Measurements from ENCODE around the gene RAB25.

The RAB25 gene

DNA sequence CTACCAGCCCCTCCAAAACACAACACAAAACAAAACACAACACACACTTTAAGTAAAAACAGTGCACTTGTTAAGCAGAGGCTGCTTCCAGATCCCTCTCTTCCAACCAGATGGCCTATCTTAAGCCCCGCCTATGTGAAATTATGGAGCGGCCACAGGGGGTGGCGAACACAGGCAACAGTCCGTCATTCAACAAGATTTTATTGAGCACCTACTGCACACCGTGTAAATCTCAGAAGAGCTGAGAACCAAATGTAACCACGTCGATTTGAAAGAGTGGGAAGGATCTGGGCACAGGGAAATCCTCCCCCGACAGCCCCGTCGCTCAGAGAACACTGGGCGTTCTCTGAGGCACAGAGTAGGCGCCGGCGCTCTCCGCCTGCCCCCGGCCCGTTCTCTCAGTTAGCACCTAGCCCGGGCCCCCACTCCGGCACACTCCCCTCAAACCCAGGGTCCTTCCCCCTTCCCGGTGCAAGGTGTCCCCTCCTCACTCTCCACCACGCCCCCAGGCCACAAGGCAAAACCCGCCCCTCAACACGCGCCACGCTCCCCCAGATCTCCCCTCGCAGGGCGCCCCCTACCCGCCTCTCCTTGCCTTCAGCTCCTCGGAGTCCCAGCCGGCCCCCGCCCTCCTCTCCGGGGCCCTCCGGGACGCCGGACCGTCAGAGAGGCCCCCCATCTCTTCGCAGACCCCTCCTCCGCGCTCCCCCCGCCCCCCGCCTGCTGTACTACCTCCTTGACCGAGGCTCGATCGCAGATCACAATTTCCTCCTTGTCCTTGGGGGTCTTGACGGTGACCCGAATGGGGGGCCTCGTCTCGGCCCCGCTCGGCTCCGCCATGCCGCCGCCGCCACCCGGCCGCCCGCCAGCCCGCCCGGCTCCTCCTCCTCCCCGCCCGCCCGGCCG is 7.8 kb upstream of the RAB25 start (continued):
- TF ChIP-seq, protein P1, sequence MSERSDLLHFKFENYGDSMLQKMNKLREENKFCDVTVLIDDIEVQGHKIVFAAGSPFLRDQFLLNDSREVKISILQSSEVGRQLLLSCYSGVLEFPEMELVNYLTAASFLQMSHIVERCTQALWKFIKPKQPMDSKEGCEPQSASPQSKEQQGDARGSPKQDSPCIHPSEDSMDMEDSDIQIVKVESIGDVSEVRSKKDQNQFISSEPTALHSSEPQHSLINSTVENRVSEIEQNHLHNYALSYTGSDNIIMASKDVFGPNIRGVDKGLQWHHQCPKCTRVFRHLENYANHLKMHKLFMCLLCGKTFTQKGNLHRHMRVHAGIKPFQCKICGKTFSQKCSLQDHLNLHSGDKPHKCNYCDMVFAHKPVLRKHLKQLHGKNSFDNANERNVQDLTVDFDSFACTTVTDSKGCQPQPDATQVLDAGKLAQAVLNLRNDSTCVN (tag by site-specific recombination; optimal IDR thresholded peaks at IDR 0.05) = peak; percentile 4
- TF ChIP-seq, protein P2, sequence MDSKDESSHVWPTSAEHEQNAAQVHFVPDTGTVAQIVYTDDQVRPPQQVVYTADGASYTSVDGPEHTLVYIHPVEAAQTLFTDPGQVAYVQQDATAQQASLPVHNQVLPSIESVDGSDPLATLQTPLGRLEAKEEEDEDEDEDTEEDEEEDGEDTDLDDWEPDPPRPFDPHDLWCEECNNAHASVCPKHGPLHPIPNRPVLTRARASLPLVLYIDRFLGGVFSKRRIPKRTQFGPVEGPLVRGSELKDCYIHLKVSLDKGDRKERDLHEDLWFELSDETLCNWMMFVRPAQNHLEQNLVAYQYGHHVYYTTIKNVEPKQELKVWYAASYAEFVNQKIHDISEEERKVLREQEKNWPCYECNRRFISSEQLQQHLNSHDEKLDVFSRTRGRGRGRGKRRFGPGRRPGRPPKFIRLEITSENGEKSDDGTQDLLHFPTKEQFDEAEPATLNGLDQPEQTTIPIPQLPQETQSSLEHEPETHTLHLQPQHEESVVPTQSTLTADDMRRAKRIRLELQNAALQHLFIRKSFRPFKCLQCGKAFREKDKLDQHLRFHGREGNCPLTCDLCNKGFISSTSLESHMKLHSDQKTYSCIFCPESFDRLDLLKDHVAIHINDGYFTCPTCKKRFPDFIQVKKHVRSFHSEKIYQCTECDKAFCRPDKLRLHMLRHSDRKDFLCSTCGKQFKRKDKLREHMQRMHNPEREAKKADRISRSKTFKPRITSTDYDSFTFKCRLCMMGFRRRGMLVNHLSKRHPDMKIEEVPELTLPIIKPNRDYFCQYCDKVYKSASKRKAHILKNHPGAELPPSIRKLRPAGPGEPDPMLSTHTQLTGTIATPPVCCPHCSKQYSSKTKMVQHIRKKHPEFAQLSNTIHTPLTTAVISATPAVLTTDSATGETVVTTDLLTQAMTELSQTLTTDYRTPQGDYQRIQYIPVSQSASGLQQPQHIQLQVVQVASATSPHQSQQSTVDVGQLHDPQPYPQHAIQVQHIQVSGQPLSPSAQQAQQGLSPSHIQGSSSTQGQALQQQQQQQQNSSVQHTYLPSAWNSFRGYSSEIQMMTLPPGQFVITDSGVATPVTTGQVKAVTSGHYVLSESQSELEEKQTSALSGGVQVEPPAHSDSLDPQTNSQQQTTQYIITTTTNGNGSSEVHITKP (tag by site-specific recombination; IDR thresholded peaks at IDR 0.05) = peak; percentile 68; the same call in 1 of the 2 replicates
- TF ChIP-seq ZNF701 (tag by site-specific recombination; IDR thresholded peaks at IDR 0.05) (no peak), ZNF112 (tag by site-specific recombination; IDR thresholded peaks at IDR 0.05) (no peak), ZNF837 (tag by site-specific recombination; IDR thresholded peaks at IDR 0.05) (no peak), ZNF530 (tag by site-specific recombination; IDR thresholded peaks at IDR 0.05; ENCODE audit: low read depth) (no peak), ZBTB21 (tag by site-specific recombination; IDR thresholded peaks at IDR 0.05) (0 out of 2 replicates have a peak, but pooled peaks have one; percentile 53), SCRT1 (tag by site-specific recombination; IDR thresholded peaks at IDR 0.05; ENCODE audit: borderline replicate concordance) (peak; percentile 39; the same call in 1 of the 2 replicates), SP3 (tag by site-specific recombination; IDR thresholded peaks at IDR 0.05) (peak; percentile 78), ZNF501 (tag by site-specific recombination; IDR thresholded peaks at IDR 0.05) (peak; percentile 87)
- TF ChIP-seq, protein P3, sequence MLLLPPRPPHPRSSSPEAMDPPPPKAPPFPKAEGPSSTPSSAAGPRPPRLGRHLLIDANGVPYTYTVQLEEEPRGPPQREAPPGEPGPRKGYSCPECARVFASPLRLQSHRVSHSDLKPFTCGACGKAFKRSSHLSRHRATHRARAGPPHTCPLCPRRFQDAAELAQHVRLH (tag by site-specific recombination; IDR thresholded peaks at IDR 0.05) = 0 out of 2 replicates have a peak, but pooled peaks have one; percentile 59

DNA sequence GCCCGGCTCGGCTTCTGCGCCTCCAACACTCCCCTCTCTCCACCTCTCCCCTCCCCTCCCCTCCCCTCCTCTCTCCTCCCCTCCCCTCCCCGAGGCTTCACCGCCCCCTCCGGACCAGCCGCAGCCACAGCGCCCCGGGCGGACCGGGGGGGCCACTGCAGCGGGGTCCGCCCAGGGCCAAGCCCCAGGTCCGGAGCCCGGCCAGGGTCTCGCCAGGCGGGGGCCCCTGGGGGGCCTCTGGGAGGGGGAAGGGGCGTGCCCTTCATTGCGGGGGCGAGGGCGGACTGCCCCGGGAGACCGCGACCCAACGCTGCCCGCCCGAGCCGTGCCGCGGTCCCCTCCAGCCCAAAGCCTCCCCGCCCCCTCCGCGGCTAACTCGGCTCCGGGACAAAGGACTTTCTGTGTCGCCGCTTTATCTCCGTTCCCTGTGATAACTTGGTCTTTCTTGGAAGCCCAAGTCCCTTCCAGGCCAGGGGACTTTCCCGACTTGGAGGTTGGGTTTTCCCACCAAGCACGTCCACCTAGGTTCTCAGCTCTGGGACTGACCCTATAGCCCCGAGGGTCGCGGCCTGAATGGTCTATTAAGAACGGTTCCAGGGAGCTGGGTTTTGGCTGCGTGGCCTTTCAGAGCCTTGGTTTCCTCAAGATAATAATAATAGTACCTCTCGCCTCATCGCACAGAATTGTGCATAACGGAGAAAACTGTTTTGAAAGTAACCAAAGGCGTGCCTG is 7.0 kb upstream of the RAB25 start, which contains the start of gene UBQLN4:
Gene UBQLN4, minus strand, starts transcription at position 31 of the 732 bp plus-strand sequence. CDS start 97 bp downstream, outside the sequence.
- Histone ChIP-seq H3K36me3 (ENCODE audit: control insufficient read depth in 2 of 2, insufficient read depth in 1 of 2, low read length in 2 of 2) (peaks cover 0 to 45% of the 10 kb centered on the region in 2 experiments; a peak in 2 of 3 replicates), H3K4me3 (ENCODE audit: low read depth, low read length) (peak within 1 kb of the TSS; percentile 87), H3K27ac (ENCODE audit: extremely low read depth, low read depth, low read length) (peak within 1 kb of the TSS; percentile 82), H3K4me1 (ENCODE audit: control insufficient read depth, insufficient read depth, low read length) (no peaks in the 10 kb centered on the region), H3K9me3 (ENCODE audit: control insufficient read depth, insufficient read depth, low read depth, low read length) (no peaks in the 10 kb centered on the region)
- ChIA-PET POLR2A (no interaction called here), CTCF (interaction anchor here (0.6 to 1.4 kb wide), 6 partner anchors 11 to 99 kb away, joined by 3 to 5 read pairs (median 4); no protein-coding TSS in a partner anchor)
- TF ChIP-seq ZFP69B (tag by site-specific recombination; IDR thresholded peaks at IDR 0.05) = peak; percentile 87
- TF ChIP-seq ZNF514 (tag by site-specific recombination; IDR thresholded peaks at IDR 0.05) = no peak
- no peak for TF ChIP-seq ZNF354C (tag by site-specific recombination; IDR thresholded peaks at IDR 0.05; ENCODE audit: borderline replicate concordance, low read depth)
- TF ChIP-seq ZNF174 (tag by site-specific recombination; IDR thresholded peaks at IDR 0.05) = no peak
- no peak for TF ChIP-seq ZNF155 (tag by site-specific recombination; IDR thresholded peaks at IDR 0.05)
- peak; percentile 69 for TF ChIP-seq PRDM1 (tag by site-specific recombination; IDR thresholded peaks at IDR 0.05)
- TF ChIP-seq ZNF792 (tag by site-specific recombination; IDR thresholded peaks at IDR 0.05) = peak; percentile 32; the same call in 1 of the 2 replicates
- no peak for TF ChIP-seq ZBTB20 (tag by site-specific recombination; IDR thresholded peaks at IDR 0.05)
- TF ChIP-seq OSR2 (tag by site-specific recombination; IDR thresholded peaks at IDR 0.05) = no peak
- no peak for TF ChIP-seq ZNF785 (tag by site-specific recombination; IDR thresholded peaks at IDR 0.05)
- TF ChIP-seq, protein P4, sequence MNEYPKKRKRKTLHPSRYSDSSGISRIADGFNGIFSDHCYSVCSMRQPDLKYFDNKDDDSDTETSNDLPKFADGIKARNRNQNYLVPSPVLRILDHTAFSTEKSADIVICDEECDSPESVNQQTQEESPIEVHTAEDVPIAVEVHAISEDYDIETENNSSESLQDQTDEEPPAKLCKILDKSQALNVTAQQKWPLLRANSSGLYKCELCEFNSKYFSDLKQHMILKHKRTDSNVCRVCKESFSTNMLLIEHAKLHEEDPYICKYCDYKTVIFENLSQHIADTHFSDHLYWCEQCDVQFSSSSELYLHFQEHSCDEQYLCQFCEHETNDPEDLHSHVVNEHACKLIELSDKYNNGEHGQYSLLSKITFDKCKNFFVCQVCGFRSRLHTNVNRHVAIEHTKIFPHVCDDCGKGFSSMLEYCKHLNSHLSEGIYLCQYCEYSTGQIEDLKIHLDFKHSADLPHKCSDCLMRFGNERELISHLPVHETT (tag by site-specific recombination; IDR thresholded peaks at IDR 0.05) = peak; percentile 9; the same call in 1 of the 2 replicates
- TF ChIP-seq, protein P5, sequence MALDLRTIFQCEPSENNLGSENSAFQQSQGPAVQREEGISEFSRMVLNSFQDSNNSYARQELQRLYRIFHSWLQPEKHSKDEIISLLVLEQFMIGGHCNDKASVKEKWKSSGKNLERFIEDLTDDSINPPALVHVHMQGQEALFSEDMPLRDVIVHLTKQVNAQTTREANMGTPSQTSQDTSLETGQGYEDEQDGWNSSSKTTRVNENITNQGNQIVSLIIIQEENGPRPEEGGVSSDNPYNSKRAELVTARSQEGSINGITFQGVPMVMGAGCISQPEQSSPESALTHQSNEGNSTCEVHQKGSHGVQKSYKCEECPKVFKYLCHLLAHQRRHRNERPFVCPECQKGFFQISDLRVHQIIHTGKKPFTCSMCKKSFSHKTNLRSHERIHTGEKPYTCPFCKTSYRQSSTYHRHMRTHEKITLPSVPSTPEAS (tag by site-specific recombination; IDR thresholded peaks at IDR 0.05) = no peak
- no peak for TF ChIP-seq ZXDB (tag by site-specific recombination; IDR thresholded peaks at IDR 0.05)
- peak; percentile 35; the same call in 1 of the 2 replicates for TF ChIP-seq ZFP37 (tag by site-specific recombination; IDR thresholded peaks at IDR 0.05)
- TF ChIP-seq, protein P6, sequence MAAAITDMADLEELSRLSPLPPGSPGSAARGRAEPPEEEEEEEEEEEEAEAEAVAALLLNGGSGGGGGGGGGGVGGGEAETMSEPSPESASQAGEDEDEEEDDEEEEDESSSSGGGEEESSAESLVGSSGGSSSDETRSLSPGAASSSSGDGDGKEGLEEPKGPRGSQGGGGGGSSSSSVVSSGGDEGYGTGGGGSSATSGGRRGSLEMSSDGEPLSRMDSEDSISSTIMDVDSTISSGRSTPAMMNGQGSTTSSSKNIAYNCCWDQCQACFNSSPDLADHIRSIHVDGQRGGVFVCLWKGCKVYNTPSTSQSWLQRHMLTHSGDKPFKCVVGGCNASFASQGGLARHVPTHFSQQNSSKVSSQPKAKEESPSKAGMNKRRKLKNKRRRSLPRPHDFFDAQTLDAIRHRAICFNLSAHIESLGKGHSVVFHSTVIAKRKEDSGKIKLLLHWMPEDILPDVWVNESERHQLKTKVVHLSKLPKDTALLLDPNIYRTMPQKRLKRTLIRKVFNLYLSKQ (tag by site-specific recombination; IDR thresholded peaks at IDR 0.05; ENCODE audit: borderline replicate concordance) = no peak

Data from HEK293 (cell line).